Neural progenitor cell (in vitro differentiated cells): ENCODE data around the gene DOCK9. TPM values are rescaled to one million over a fixed set of nuclear protein-coding genes. Genes with fewer than 3 reads are reported as not detected.

Experiments
- DNase-seq: peaks from one replicate; pipeline ENCODE4 v3.0.0-alpha.2; 2016; ENCODE audit warnings: low spot score
- H2AFZ ChIP-seq: fragments of 200-600 bp; sonication (generic); replicated peaks from 2 replicates; pipeline ENCODE4 v1.6.1; 2016; ENCODE audit warnings: antibody characterized with exemption
- H3F3A ChIP-seq: fragments of 200-600 bp; sonication (generic); 2 replicates; pipeline ENCODE4 v1.6.1; 2016; ENCODE audit warnings: antibody characterized with exemption, low read depth
- H3K27ac ChIP-seq: fragments of 200-600 bp; sonication (generic); 2 replicates; pipeline ENCODE4 v1.5.1; 2016; ENCODE audit warnings: mild to moderate bottlenecking
- H3K27me3 ChIP-seq: fragments of 200-600 bp; sonication (generic); 2 replicates; pipeline ENCODE4 v1.6.1; 2016; ENCODE audit warnings: mild to moderate bottlenecking, moderate library complexity
- H3K36me3 ChIP-seq: fragments of 200-600 bp; sonication (generic); 2 replicates; pipeline ENCODE4 v1.5.1; 2016
- H3K4me1 ChIP-seq: fragments of 200-600 bp; sonication (generic); 2 replicates; pipeline ENCODE4 v1.6.1; 2016; ENCODE audit warnings: mixed run types
- H3K4me2 ChIP-seq: fragments of 200-600 bp; sonication (generic); 2 replicates; pipeline ENCODE4 v1.6.1; 2016
- H3K4me3 ChIP-seq: fragments of 200-600 bp; sonication (generic); 2 replicates; pipeline ENCODE4 v1.5.1; 2016
- H3K79me2 ChIP-seq: fragments of 200-600 bp; sonication (generic); 2 replicates; pipeline ENCODE4 v1.6.1; 2016; ENCODE audit warnings: low read depth
- H3K9ac ChIP-seq: fragments of 200-600 bp; sonication (generic); 2 replicates; pipeline ENCODE4 v1.6.1; 2016
- H3K9me3 ChIP-seq: fragments of 200-600 bp; sonication (generic); 2 replicates; pipeline ENCODE4 v1.5.1; 2016; ENCODE audit warnings: low read depth
- H4K20me1 ChIP-seq: fragments of 200-600 bp; sonication (generic); 2 replicates; pipeline ENCODE4 v1.6.1; 2016; ENCODE audit warnings: low read depth
- H3K27ac Mint-ChIP-seq: 3 replicates; pipeline ENCODE4 v1.8.0; 2021; ENCODE audit warnings: mixed read lengths
- H3K27me3 Mint-ChIP-seq: 2 replicates; pipeline ENCODE4 v1.8.0; 2022; ENCODE audit warnings: low read depth, mild to moderate bottlenecking, inconsistent platforms, moderate library complexity, mixed read lengths; ENCODE audit not compliant: insufficient read depth
- H3K36me3 Mint-ChIP-seq: 3 replicates; pipeline ENCODE4 v1.8.0; 2021; ENCODE audit warnings: mixed read lengths
- H3K4me1 Mint-ChIP-seq: 3 replicates; pipeline ENCODE4 v1.8.0; 2021; ENCODE audit warnings: mixed read lengths
- H3K4me3 Mint-ChIP-seq: 3 replicates; pipeline ENCODE4 v1.8.0; 2021; ENCODE audit warnings: mild to moderate bottlenecking, moderate library complexity, mixed read lengths
- H3K9me3 Mint-ChIP-seq: 3 replicates; pipeline ENCODE4 v1.8.0; 2020; ENCODE audit warnings: mixed read lengths
- EZH2 ChIP-seq: fragments of 200-600 bp; sonication (generic); IDR thresholded peaks from 2 replicates; pipeline ENCODE4 v1.6.1; 2017; ENCODE audit warnings: antibody characterized with exemption, mild to moderate bottlenecking, moderate library complexity
- EZH2phosphoT487 ChIP-seq: fragments of 200-600 bp; sonication (generic); IDR thresholded peaks from 2 replicates; pipeline ENCODE4 v1.6.1; 2017; ENCODE audit warnings: antibody characterized with exemption
- total RNA-seq: library from RNA; depleted of rRNA; stranded (reverse); fragments of >200 nt; gene quantifications from 2 replicates; pipeline ENCODE4 v1.2.3, GENCODE V29; 2015; ENCODE audit warnings: low replicate concordance
- TF ChIP-seq, protein P1 (sequence below): fragments of 200-600 bp; sonication (generic); IDR thresholded peaks from 2 replicates; pipeline ENCODE4 v1.5.1; 2017; ENCODE audit warnings: antibody characterized with exemption, mild to moderate bottlenecking

Gene DOCK9
- total RNA-seq, 1 donor from 2014 or later: 16.6 TPM

GRCh38 chr13:98918771-98919170 lies 59.1 kb downstream of the DOCK9 start:
- TF ChIP-seq EZH2 (no peak), EZH2phosphoT487 (no peak)
- TF ChIP-seq, protein P1, sequence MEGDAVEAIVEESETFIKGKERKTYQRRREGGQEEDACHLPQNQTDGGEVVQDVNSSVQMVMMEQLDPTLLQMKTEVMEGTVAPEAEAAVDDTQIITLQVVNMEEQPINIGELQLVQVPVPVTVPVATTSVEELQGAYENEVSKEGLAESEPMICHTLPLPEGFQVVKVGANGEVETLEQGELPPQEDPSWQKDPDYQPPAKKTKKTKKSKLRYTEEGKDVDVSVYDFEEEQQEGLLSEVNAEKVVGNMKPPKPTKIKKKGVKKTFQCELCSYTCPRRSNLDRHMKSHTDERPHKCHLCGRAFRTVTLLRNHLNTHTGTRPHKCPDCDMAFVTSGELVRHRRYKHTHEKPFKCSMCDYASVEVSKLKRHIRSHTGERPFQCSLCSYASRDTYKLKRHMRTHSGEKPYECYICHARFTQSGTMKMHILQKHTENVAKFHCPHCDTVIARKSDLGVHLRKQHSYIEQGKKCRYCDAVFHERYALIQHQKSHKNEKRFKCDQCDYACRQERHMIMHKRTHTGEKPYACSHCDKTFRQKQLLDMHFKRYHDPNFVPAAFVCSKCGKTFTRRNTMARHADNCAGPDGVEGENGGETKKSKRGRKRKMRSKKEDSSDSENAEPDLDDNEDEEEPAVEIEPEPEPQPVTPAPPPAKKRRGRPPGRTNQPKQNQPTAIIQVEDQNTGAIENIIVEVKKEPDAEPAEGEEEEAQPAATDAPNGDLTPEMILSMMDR: no peak
- no peaks in the 10 kb centered on the region for H3K9me3 Mint-ChIP-seq

GRCh38 chr13:98917116-98917515 lies 60.7 kb downstream of the DOCK9 start:
- no peaks in the 10 kb centered on the region for H3K79me2 ChIP-seq
- Mint-ChIP-seq H3K4me1 (peaks cover 26% of the 10 kb centered on the region), H3K9me3 (no peaks in the 10 kb centered on the region), H3K27ac (no peak overlapping the region), H3K36me3 (peaks cover 2% of the 10 kb centered on the region), H3K4me3 (no peak overlapping the region), H3K27me3 (peaks cover 4% of the 10 kb centered on the region)
- DNase-seq: no peak
- no peak overlapping the region for H3K4me2 ChIP-seq
- H3K9ac ChIP-seq: no peak overlapping the region
- TF ChIP-seq EZH2: no peak
- no peak for TF ChIP-seq EZH2phosphoT487
- TF ChIP-seq, protein P1: no peak
- H3K9me3 ChIP-seq: no peaks in the 10 kb centered on the region
- H3F3A ChIP-seq: no peaks in the 10 kb centered on the region
- no peak overlapping the region for H3K27ac ChIP-seq
- no peaks in the 10 kb centered on the region for H4K20me1 ChIP-seq
- peaks cover 4% of the 10 kb centered on the region for H3K4me1 ChIP-seq
- H3K4me3 ChIP-seq: no peak overlapping the region
- H3K36me3 ChIP-seq: no peaks in the 10 kb centered on the region
- no peak overlapping the region for H2AFZ ChIP-seq
- H3K27me3 ChIP-seq: no peaks in the 10 kb centered on the region

More at GRCh38 chr13:98918771-98919170, 59.1 kb downstream of the DOCK9 start:
- H3F3A ChIP-seq: peaks cover 5% of the 10 kb centered on the region
- H3K36me3 ChIP-seq: no peaks in the 10 kb centered on the region
- H3K9me3 ChIP-seq: no peaks in the 10 kb centered on the region
- Mint-ChIP-seq H3K27me3 (peaks cover 8% of the 10 kb centered on the region), H3K27ac (peak overlapping the region; percentile 39), H3K36me3 (peaks cover 2% of the 10 kb centered on the region), H3K4me3 (no peak overlapping the region), H3K4me1 (peaks cover 26% of the 10 kb centered on the region)
- no peak overlapping the region for H3K27ac ChIP-seq
- no peak for DNase-seq
- no peak overlapping the region for H2AFZ ChIP-seq
- no peak overlapping the region for H3K4me2 ChIP-seq
- no peak overlapping the region for H3K4me3 ChIP-seq
- no peak overlapping the region for H3K9ac ChIP-seq
- H3K79me2 ChIP-seq: no peaks in the 10 kb centered on the region
- H4K20me1 ChIP-seq: no peaks in the 10 kb centered on the region
- peaks cover 18% of the 10 kb centered on the region for H3K4me1 ChIP-seq
- H3K27me3 ChIP-seq: no peaks in the 10 kb centered on the region

GRCh38 chr13:98916403-98916802 lies 61.5 kb downstream of the DOCK9 start:
- no peaks in the 10 kb centered on the region for H4K20me1 ChIP-seq
- H3K4me3 ChIP-seq: no peak overlapping the region
- no peaks in the 10 kb centered on the region for H3F3A ChIP-seq
- no peaks in the 10 kb centered on the region for H3K9me3 Mint-ChIP-seq
- no peak overlapping the region for H3K4me3 Mint-ChIP-seq
- H3K27ac Mint-ChIP-seq: no peak overlapping the region
- H3K27me3 Mint-ChIP-seq: peaks cover 4% of the 10 kb centered on the region
- H3K4me1 ChIP-seq: peaks cover 4% of the 10 kb centered on the region
- no peaks in the 10 kb centered on the region for H3K36me3 ChIP-seq
- no peaks in the 10 kb centered on the region for H3K27me3 ChIP-seq
- H3K9me3 ChIP-seq: no peaks in the 10 kb centered on the region
- H3K79me2 ChIP-seq: no peaks in the 10 kb centered on the region
- H2AFZ ChIP-seq: no peak overlapping the region
- H3K9ac ChIP-seq: no peak overlapping the region
- H3K27ac ChIP-seq: no peak overlapping the region
- H3K36me3 Mint-ChIP-seq: peaks cover 2% of the 10 kb centered on the region
- TF ChIP-seq, protein P1: no peak
- TF ChIP-seq EZH2 (no peak), EZH2phosphoT487 (no peak)
- no peak overlapping the region for H3K4me2 ChIP-seq
- peaks cover 26% of the 10 kb centered on the region for H3K4me1 Mint-ChIP-seq
- no peak for DNase-seq
